CD8-positive, alpha-beta memory T cell (primary cell): ENCODE measurements around the gene RCAN2. TPM values are rescaled to one million over a fixed set of nuclear protein-coding genes. Genes with fewer than 3 reads are reported as not detected.
A peak's percentile ranks its signal among the peaks of the same experiment; 100 is the strongest.

Source experiments
- CTCF ChIA-PET: fragments of 350-600 bp; sonication (Branson Sonifier 250); formaldehyde crosslinking; loops from one replicate; lab custom pipeline; 2021; ENCODE audit warnings: antibody characterized with exemption; lab: Charles Lee
- POLR2A ChIA-PET: fragments of 350-600 bp; sonication (Branson Sonifier 250); formaldehyde crosslinking; loops from one replicate; lab custom pipeline; 2021; ENCODE audit warnings: antibody characterized with exemption; lab: Charles Lee
- DNase-seq, 5 donors: peaks; one replicate each; pipeline versions ENCODE4 v3.0.0 to v3.0.0-alpha.2; 2020 to 2022; ENCODE audit warnings: mixed read lengths in 1 of 5
- H3K27ac ChIP-seq: one replicate; pipeline ENCODE4 v1.7.0; 2013; ENCODE audit warnings: low read depth, mild to moderate bottlenecking, low read length, moderate library complexity
- H3K27me3 ChIP-seq: 2 replicates; pipeline ENCODE4 v1.7.0; 2013; ENCODE audit warnings: low read length, mild to moderate bottlenecking; ENCODE audit not compliant: insufficient read depth, poor library complexity, severe bottlenecking
- H3K36me3 ChIP-seq: 2 replicates; pipeline ENCODE4 v1.7.0; 2013; ENCODE audit warnings: mild to moderate bottlenecking, low read length, moderate library complexity; ENCODE audit not compliant: insufficient read depth
- H3K4me1 ChIP-seq: 2 replicates; pipeline ENCODE4 v1.7.0; 2013; ENCODE audit warnings: mild to moderate bottlenecking, low read length, moderate library complexity; ENCODE audit not compliant: insufficient read depth
- H3K4me3 ChIP-seq: 2 replicates; pipeline ENCODE4 v1.7.0; 2013; ENCODE audit warnings: mild to moderate bottlenecking, low read length
- H3K9me3 ChIP-seq: 2 replicates; pipeline ENCODE4 v1.7.0; 2013; ENCODE audit warnings: mild to moderate bottlenecking, low read length
- H3K27ac Mint-ChIP-seq, 8 donors: one replicate each; pipeline ENCODE4 v1.8.0; 2020 to 2021; ENCODE audit warnings: mixed read lengths in 8 of 8, mild to moderate bottlenecking in 6 of 8, inconsistent platforms in 3 of 8, moderate library complexity in 3 of 8
- H3K27me3 Mint-ChIP-seq, 2 donors: one replicate each; pipeline ENCODE4 v1.8.0; 2020 to 2021; ENCODE audit warnings: mixed read lengths in 2 of 2, mild to moderate bottlenecking in 1 of 2, moderate library complexity in 1 of 2
- H3K36me3 Mint-ChIP-seq, 3 donors: one replicate each; pipeline ENCODE4 v1.8.0; 2020 to 2021; ENCODE audit warnings: mixed read lengths in 3 of 3, inconsistent platforms in 1 of 3, mild to moderate bottlenecking in 1 of 3
- H3K4me1 Mint-ChIP-seq, 3 donors: one replicate each; pipeline ENCODE4 v1.8.0; 2020 to 2021; ENCODE audit warnings: mixed read lengths in 3 of 3, inconsistent platforms in 1 of 3, mild to moderate bottlenecking in 1 of 3
- H3K4me3 Mint-ChIP-seq, 7 donors: one replicate each; pipeline ENCODE4 v1.8.0; 2020 to 2021; ENCODE audit warnings: mixed read lengths in 7 of 7, mild to moderate bottlenecking in 6 of 7, moderate library complexity in 4 of 7, inconsistent platforms in 2 of 7
- H3K9me3 Mint-ChIP-seq, 5 donors: one replicate each; pipeline ENCODE4 v1.8.0; 2020 to 2022; ENCODE audit warnings: mixed read lengths in 5 of 5, mild to moderate bottlenecking in 3 of 5, moderate library complexity in 2 of 5, inconsistent platforms in 1 of 5
- polyA plus RNA-seq: library from polyadenylated mRNA; unstranded; fragments of 300-500 nt; fragmentation: Illumina TruSeq; gene quantifications from one replicate; pipeline ENCODE4 v1.2.3, GENCODE V29; 2021
- total RNA-seq, 2 experiments: library from RNA; stranded (reverse); gene quantifications; one replicate each; pipeline ENCODE4 v1.2.3, GENCODE V29; 2021

The RCAN2 gene
- total and polyA plus RNA-seq, 3 experiments from 2014 or later, result 0.48 to 0.82 (median 0.49) TPM

DNA sequence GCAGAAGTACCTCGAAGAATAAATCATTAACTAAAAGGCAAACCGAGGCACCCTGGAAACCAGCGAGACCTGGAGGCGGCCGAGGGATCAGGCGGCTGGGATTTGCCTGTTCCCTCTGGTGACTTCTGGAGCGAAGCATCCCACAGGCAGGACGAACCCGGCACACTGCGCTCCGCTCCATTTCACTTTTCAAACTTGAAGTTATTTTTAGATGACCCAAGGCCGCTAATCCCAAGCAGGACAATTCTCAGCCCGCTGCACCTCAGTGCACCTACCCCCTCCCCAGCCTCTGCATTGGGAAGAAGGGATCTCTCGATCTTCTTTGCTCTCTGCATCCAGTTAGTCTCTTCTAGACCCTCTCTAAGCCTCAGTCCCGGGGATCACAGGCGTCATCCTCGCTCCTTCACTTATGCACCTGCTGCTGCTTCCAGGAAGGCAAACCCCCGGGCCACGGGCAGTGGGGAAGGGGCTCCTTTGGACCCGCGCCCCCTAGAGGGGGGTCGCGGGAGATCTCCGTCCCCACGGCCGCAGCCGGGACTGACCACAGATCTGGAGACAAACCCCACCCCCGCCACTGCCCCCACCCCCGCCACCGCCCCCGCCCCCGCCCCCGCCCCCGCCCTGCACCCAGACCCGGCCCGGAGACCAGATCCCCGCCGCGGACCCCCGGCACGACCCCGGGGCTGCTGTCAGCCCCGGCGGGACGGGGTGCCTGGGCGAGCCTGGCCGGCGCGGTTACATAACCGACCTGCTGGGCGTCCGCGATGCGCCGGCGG, 636 bp downstream of the RCAN2 start:
- no peak for DNase-seq
- no peaks in the 10 kb centered on the region for H3K9me3 Mint-ChIP-seq
- H3K27ac ChIP-seq, result no peak overlapping the region
- H3K4me3 Mint-ChIP-seq, result peak overlapping the region; percentile 54 to 77 (median 72)
- H3K27me3 ChIP-seq, result peaks cover 28% of the 10 kb centered on the region
- peaks cover 30 to 77% of the 10 kb centered on the region in 2 donors for H3K27me3 Mint-ChIP-seq
- POLR2A ChIA-PET, result no interaction called here
- H3K27ac Mint-ChIP-seq, result no peak overlapping the region
- CTCF ChIA-PET, result interaction anchor here (1.8 kb wide), 1 partner anchor 400 kb away, joined by 5 read pairs; no protein-coding TSS in a partner anchor
- no peaks in the 10 kb centered on the region for H3K9me3 ChIP-seq
- no peak overlapping the region for H3K4me3 ChIP-seq
- H3K36me3 ChIP-seq, result no peaks in the 10 kb centered on the region
- peaks cover 7 to 14% (median 13%) of the 10 kb centered on the region in 3 donors for H3K4me1 Mint-ChIP-seq
- no peaks in the 10 kb centered on the region for H3K36me3 Mint-ChIP-seq
- no peaks in the 10 kb centered on the region for H3K4me1 ChIP-seq

DNA sequence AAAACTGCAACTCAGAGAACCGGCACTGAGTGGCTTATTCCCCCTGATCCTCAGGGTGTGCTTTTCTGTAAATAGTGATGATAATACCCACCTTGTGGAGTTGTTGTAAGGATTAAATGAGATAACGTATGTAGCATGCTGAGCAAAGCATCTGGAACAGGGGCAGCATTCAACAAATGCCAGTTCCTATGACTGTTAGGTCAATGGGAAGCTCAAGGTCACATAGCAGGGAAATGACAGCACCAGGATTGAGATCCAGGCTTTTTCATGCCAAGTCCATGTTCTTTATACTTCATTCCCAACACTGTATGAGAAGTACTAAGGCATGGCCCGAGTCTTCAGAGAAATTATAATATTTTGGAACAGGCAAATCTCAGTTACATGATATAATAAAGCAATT, 5.1 kb downstream of the RCAN2 start:
- Histone ChIP-seq H3K36me3 (no peaks in the 10 kb centered on the region), H3K27ac (no peak overlapping the region), H3K27me3 (peaks cover 28% of the 10 kb centered on the region), H3K4me1 (no peaks in the 10 kb centered on the region), H3K9me3 (no peaks in the 10 kb centered on the region), H3K4me3 (no peak overlapping the region)
- DNase-seq, result no peak
- Mint-ChIP-seq H3K27me3 (peaks cover 26 to 78% of the 10 kb centered on the region in 2 donors), H3K4me1 (peaks cover 7 to 9% (median 7%) of the 10 kb centered on the region in 3 donors), H3K4me3 (no peak overlapping the region), H3K9me3 (no peaks in the 10 kb centered on the region), H3K36me3 (no peaks in the 10 kb centered on the region), H3K27ac (no peak overlapping the region)
- POLR2A ChIA-PET, result no interaction called here
- CTCF ChIA-PET, result no interaction called here

DNA sequence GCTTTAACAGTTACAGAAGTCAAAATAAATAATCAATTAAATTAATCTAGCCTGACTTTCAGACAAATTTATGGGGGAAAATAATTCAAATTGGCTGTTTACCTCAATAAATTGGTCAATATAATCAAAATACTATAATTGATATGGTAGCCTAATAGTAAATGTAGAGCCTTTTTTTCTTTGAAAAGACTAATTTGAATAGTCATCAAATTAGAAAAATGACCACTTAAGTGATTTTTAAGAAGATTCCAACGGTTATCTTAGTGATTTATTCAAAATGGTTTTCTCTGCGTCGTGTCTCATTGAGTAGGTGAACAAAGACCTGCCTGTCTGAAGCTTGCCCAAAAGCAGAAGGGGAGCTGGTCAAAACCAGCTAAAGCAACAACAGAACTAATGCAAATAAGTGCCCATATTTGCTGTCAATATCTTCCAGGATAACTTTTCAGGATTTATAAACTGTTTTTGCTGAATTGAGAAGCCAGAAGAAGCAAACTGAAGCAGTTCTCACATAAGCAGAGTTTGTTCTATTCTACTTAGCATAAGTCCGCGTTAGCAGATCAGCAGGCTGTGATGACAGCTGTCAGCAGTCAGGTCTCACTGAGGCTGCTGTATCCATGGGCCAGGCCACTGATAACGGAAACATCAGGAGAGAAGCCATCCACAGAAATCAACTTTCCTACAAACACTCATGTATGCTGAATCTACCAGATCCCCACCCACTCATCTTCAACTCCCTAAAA, 7.0 kb downstream of the RCAN2 start:
- no peaks in the 10 kb centered on the region for H3K36me3 ChIP-seq
- no peak overlapping the region for H3K27ac ChIP-seq
- H3K27me3 Mint-ChIP-seq, result peaks cover 17 to 75% of the 10 kb centered on the region in 2 donors
- H3K9me3 Mint-ChIP-seq, result no peaks in the 10 kb centered on the region
- H3K36me3 Mint-ChIP-seq, result no peaks in the 10 kb centered on the region
- no peaks in the 10 kb centered on the region for H3K4me1 Mint-ChIP-seq
- H3K27ac Mint-ChIP-seq, result peak overlapping the region in 1 of 8 donors; percentile 62
- ChIA-PET POLR2A (no interaction called here), CTCF (no interaction called here)
- no peak for DNase-seq
- peaks cover 15% of the 10 kb centered on the region for H3K27me3 ChIP-seq
- H3K4me1 ChIP-seq, result no peaks in the 10 kb centered on the region
- no peaks in the 10 kb centered on the region for H3K9me3 ChIP-seq
- no peak overlapping the region for H3K4me3 ChIP-seq
- no peak overlapping the region for H3K4me3 Mint-ChIP-seq

DNA sequence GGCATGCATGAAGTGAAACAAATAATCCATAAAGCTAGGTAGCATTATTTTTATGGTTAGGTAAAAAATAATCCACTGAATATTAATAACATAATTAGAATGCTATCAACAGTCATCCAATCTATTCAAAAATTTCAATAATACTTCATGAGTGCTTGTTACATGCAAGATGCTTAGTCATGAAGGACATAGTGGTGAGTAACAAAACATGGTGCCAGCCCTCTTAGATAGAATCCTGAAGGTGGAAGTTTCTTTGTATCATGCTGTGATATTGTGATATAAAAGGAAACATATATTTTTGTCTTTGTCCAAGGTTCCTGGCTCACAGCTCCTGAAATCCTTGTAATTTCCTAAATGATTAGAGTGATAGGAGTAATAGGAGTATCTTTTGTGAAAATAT, 14.9 kb downstream of the RCAN2 start:
- Histone ChIP-seq H3K4me3 (no peak overlapping the region), H3K9me3 (no peaks in the 10 kb centered on the region), H3K36me3 (no peaks in the 10 kb centered on the region), H3K27me3 (no peaks in the 10 kb centered on the region), H3K27ac (no peak overlapping the region), H3K4me1 (no peaks in the 10 kb centered on the region)
- ChIA-PET POLR2A (no interaction called here), CTCF (no interaction called here)
- no peaks in the 10 kb centered on the region for H3K36me3 Mint-ChIP-seq
- DNase-seq, result no peak
- H3K27ac Mint-ChIP-seq, result no peak overlapping the region
- H3K27me3 Mint-ChIP-seq, result peaks cover 13 to 49% of the 10 kb centered on the region in 2 donors
- H3K4me3 Mint-ChIP-seq, result no peak overlapping the region
- no peaks in the 10 kb centered on the region for H3K4me1 Mint-ChIP-seq
- H3K9me3 Mint-ChIP-seq, result no peaks in the 10 kb centered on the region

DNA sequence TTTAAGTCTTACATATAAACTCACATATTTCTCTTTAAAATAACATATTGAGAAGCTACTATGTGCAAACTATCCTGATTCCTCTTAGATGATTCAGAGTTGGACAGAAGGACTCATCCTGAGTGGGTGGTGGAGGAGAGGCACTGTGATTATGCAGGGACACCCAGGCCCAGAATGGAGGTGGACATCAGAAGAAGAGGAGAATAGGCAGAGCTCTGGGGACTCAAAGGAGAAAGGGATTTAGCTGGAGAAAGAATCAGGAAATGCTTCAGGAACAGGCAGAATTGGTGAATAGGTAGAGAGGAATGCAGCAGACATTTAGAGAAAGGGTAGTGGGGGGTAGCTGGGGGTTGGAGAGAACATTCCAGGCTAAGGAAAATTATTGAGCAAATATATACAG, 17.4 kb downstream of the RCAN2 start:
- CTCF ChIA-PET, result interaction anchor here (0.8 kb wide), 1 partner anchor 13 kb away, joined by 3 read pairs; no protein-coding TSS in a partner anchor
- H3K4me1 ChIP-seq, result no peaks in the 10 kb centered on the region
- no peaks in the 10 kb centered on the region for H3K9me3 ChIP-seq
- no peaks in the 10 kb centered on the region for H3K27me3 ChIP-seq
- Mint-ChIP-seq H3K4me1 (no peaks in the 10 kb centered on the region), H3K27ac (no peak overlapping the region), H3K9me3 (no peaks in the 10 kb centered on the region), H3K36me3 (no peaks in the 10 kb centered on the region), H3K4me3 (no peak overlapping the region), H3K27me3 (peaks cover 11 to 42% of the 10 kb centered on the region in 2 donors)
- no peak for DNase-seq
- POLR2A ChIA-PET, result no interaction called here
- no peak overlapping the region for H3K27ac ChIP-seq
- no peak overlapping the region for H3K4me3 ChIP-seq
- H3K36me3 ChIP-seq, result no peaks in the 10 kb centered on the region

DNA sequence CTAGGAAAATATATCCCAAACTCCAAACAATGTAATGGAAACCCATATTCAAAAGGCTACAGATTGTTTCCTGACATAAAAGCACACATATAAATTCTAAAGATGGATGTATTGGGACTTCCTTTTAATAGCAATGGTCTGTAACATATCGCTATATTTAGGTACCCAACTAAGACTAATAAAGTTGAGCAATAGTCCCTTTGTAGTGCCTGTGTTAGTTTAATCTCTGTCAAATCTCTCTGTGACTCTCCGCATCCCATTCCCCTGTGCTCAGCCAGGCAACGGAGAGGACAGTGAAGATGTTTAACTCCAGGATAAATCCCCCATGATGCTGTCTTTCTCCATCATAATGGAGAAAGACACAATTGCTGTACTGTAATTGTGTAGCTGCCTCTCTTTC, 19.0 kb downstream of the RCAN2 start:
- H3K9me3 ChIP-seq, result no peaks in the 10 kb centered on the region
- H3K4me1 Mint-ChIP-seq, result no peaks in the 10 kb centered on the region
- CTCF ChIA-PET, result no interaction called here

DNA sequence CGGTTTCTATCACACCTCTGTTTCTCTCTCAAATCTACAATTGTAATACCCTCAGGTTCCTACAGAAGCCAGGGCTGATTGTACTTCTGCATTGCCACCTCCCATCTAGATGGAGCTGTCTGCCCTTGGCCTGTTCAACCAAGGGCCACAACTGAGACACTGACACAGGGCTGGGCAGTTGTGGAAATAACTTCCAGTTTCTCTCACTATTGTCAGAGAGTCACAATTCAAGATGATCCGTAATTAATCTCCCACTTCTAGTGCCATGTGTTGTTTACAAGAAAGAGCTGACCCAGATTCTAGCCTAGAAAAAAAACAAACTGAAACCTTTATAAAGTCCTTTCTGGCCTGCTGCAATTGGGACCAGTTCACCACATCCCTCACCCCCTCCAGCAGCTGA, 22.2 kb downstream of the RCAN2 start:
- Histone ChIP-seq H3K27me3 (no peaks in the 10 kb centered on the region), H3K4me3 (no peak overlapping the region), H3K27ac (no peak overlapping the region), H3K36me3 (no peaks in the 10 kb centered on the region), H3K4me1 (no peaks in the 10 kb centered on the region), H3K9me3 (no peaks in the 10 kb centered on the region)
- H3K4me1 Mint-ChIP-seq, result no peaks in the 10 kb centered on the region
- H3K9me3 Mint-ChIP-seq, result no peaks in the 10 kb centered on the region
- H3K27me3 Mint-ChIP-seq, result peaks cover 9 to 27% of the 10 kb centered on the region in 2 donors
- H3K36me3 Mint-ChIP-seq, result no peaks in the 10 kb centered on the region
- H3K4me3 Mint-ChIP-seq, result no peak overlapping the region
- H3K27ac Mint-ChIP-seq, result no peak overlapping the region
- ChIA-PET POLR2A (no interaction called here), CTCF (no interaction called here)
- DNase-seq, result no peak

More for the DNA sequence above, 19.0 kb downstream of the RCAN2 start:
- H3K9me3 Mint-ChIP-seq, result no peaks in the 10 kb centered on the region
- H3K4me3 Mint-ChIP-seq, result no peak overlapping the region
- Histone ChIP-seq H3K36me3 (no peaks in the 10 kb centered on the region), H3K27ac (no peak overlapping the region), H3K27me3 (no peaks in the 10 kb centered on the region), H3K4me3 (no peak overlapping the region), H3K4me1 (no peaks in the 10 kb centered on the region)
- DNase-seq, result no peak
- H3K27ac Mint-ChIP-seq, result no peak overlapping the region
- H3K36me3 Mint-ChIP-seq, result no peaks in the 10 kb centered on the region
- POLR2A ChIA-PET, result no interaction called here
- peaks cover 11 to 36% of the 10 kb centered on the region in 2 donors for H3K27me3 Mint-ChIP-seq

DNA sequence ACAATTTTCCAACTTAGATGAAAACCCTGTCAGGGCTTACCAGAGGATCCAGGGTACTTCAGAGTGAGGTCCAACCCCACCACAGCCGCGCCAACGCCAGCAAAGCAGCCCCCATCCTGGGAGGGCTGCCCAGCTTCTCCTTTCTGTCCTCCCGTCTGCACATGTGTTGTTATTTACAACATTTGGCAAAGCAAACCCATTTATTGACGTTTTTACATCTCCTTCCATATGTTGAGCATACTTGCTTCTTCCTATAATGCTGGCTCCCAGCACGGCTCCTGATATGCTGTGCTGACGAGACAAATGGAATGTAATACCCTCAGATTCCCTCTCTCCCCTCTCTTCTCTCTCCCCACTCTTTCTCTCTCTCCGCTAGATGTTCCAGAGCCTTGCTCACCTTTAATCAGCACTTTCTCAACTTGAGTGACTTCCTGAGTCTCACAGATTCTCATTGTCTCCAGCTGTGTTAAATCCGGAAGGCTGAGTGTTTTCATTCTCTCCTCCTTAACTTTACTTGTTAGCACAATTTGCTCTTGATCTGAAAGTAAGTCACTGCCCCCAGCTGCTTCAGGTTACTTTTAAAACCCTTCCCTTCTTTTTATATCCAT, 22.7 kb downstream of the RCAN2 start:
- no peaks in the 10 kb centered on the region for H3K27me3 ChIP-seq
- ChIA-PET POLR2A (no interaction called here), CTCF (no interaction called here)
- Mint-ChIP-seq H3K27ac (no peak overlapping the region), H3K4me1 (no peaks in the 10 kb centered on the region), H3K36me3 (no peaks in the 10 kb centered on the region), H3K4me3 (no peak overlapping the region), H3K27me3 (peaks cover 6 to 22% of the 10 kb centered on the region in 2 donors), H3K9me3 (no peaks in the 10 kb centered on the region)
- no peak overlapping the region for H3K27ac ChIP-seq
- no peaks in the 10 kb centered on the region for H3K36me3 ChIP-seq
- H3K4me1 ChIP-seq, result no peaks in the 10 kb centered on the region
- H3K9me3 ChIP-seq, result no peaks in the 10 kb centered on the region
- DNase-seq, result no peak
- no peak overlapping the region for H3K4me3 ChIP-seq
